GM19099 (cell line): ENCODE results near the gene TMPRSS2.

Experiments
- POLR2A ChIP-seq: IDR thresholded peaks from 3 replicates; pipeline ENCODE4 v1.6.1; 2011; ENCODE audit warnings: low read depth; ENCODE audit not compliant: insufficient read length; ENCODE audit errors: extremely low read depth

TMPRSS2 gene

DNA sequence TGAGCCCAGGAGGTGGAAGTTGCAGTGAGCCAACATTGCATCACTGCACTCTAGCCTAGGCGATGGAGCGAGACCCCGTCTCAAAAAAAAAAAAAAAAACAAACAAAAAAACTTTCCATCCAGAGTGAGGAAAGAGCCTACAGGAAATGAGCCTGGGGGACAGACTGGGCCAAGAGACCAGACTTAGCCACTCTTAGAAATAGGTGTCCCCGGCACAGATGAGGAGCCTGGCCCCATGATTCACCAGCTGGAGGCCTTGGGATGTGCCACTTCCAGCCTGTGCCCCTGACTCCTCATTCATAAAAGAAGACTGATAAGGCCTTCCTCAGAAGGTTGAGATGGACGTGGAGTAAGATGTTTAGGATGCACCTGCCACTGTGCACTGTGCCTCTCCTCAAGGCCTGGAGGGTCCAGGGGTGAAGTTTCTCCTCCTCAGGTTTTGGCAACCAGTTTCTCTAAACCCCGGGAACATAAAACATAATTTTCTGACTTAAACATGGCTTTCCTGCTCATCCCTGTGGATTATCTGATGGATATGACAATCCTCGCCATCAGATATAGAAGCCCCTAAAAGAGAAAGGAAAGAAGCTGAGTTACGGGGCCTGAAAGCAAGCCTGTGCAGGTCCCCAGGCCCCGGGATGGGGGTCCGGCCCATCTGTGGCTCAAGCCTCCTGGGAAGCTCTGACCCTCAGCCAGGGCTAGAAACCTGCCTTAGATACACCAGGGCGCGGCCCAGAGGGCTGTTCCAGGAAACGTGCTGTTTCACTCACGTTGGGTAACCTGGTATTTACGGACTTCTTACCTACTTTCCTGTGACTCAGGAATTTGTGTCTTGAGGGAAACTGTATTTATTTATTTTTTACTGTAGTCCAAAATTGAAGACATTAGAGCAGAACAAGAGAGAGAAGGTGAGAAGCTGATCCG is 55.9 kb downstream of the TMPRSS2 start:
- TF ChIP-seq POLR2A, result peak; percentile 31

DNA sequence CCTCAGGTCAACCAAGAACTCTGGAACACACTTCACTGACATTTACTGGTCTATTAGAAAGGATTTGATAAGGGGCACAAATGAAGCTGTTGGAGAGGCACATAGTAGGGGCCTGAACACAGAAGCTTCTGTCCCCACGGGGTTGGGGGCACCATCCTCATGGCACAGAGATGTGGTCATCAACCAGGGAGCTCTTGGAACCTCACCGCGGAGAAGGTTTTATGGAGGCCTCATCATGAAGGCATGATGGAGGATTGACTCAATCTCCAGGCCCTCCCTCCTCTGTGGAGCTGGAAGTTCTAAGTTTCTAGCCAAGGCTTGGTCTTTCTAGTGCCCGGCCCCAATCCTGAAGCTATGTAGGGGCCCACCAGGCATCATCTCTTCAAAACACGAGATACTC is 58.3 kb downstream of the TMPRSS2 start:
- TF ChIP-seq POLR2A, result peak; percentile 11

- TF ChIP-seq POLR2A, result no peak
These were observed 60.6 kb downstream of the TMPRSS2 start for GRCh38 chr21:41447356-41447755.

GRCh38 chr21:41446586-41446985 is 61.4 kb downstream of the TMPRSS2 start:
- no peak for TF ChIP-seq POLR2A

- TF ChIP-seq POLR2A, result no peak
These were observed 62.5 kb downstream of the TMPRSS2 start for GRCh38 chr21:41445465-41445862.

DNA sequence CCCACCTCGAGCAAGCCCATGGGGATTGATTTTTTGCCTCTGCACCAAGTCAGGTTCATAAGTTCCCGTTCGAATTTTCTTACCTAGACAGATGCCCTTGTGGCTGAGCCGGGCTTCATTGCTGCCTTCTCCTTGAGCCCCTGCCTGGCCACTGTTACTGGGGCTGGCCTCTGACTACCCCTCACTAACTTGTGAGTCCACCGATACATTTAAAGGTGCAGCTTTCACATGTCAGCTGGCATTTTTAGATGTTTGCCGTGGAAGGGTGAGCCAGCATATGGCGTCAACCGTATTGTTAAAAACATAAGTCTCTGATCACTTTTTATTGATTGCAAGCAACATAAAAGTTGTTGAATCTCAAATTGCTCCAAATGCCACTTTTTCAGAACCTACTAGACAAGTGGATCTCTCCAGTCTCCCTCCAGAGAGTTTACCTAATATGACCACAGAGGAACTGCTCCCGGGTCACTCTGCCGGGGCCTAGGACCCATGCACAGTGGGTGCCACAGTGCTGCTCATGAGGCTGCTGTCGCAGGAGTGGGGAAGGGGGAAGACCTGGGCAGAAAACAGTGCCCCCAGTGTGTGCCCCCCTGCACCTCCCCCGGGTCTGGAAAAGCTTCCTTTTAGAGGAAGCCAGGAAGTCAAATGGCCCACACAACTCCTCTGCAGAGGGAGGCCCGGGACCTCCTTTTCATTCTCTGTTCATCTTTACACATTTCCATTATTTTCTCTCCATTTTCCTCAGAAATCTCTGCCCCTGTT is 63.1 kb downstream of the TMPRSS2 start:
- TF ChIP-seq POLR2A, result no peak

- no peak for TF ChIP-seq POLR2A
These were observed 64.4 kb downstream of the TMPRSS2 start for GRCh38 chr21:41443562-41443961.

DNA sequence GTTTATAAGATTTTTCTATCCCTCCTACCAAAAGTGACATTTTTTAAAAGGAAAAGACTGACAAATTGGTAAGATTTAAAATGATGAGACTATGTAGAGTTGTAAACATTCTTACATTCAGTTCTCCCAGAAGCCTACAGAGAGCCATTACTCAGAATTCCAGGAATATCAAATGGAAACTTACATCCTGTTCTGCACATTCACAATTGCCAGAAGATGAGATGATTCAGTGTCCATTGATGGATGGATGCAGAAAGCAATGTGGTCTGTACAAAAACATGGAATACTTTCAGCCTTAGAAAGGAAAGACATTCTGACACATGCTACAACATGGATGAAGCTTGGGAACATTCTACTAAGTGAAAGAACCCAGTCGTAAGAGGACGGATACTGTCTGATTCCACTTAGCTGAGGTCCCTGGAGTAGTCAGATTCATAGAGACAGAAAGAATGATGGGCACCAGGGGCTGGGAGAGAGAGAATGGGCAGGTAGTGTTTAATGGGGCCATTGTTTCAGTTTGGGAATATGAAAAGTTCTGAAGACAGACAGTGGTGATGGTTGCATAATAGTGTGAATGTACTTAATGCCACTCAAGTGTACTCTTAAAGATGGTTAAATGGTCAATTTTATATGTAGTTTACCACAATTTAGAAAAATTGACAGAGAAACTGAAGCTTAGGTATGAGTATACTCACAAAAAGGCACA is 65.3 kb downstream of the TMPRSS2 start:
- no peak for TF ChIP-seq POLR2A

DNA sequence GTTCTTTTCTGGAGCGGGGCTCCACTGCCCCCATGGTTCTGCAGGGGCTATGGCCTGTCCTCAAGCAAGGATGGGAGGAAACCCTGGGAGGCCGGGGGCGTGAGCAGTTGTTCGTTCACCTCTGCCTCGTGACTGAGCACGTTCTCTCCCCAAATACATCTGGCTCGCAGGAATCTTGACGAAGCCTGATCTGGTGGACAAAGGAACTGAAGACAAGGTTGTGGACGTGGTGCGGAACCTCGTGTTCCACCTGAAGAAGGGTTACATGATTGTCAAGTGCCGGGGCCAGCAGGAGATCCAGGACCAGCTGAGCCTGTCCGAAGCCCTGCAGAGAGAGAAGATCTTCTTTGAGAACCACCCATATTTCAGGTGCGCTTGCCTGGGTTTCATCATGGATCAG is 66.4 kb downstream of the TMPRSS2 start:
- TF ChIP-seq POLR2A, result peak; percentile 14

- no peak for TF ChIP-seq POLR2A
These were observed 68.7 kb downstream of the TMPRSS2 start for GRCh38 chr21:41439248-41439647.

GRCh38 chr21:41438425-41439113 is 69.4 kb downstream of the TMPRSS2 start:
- TF ChIP-seq POLR2A, result peak; percentile 5

GRCh38 chr21:41437729-41438128 is 70.2 kb downstream of the TMPRSS2 start:
- no peak for TF ChIP-seq POLR2A

- no peak for TF ChIP-seq POLR2A
These were observed 72.3 kb downstream of the TMPRSS2 start for GRCh38 chr21:41435706-41436105.

DNA sequence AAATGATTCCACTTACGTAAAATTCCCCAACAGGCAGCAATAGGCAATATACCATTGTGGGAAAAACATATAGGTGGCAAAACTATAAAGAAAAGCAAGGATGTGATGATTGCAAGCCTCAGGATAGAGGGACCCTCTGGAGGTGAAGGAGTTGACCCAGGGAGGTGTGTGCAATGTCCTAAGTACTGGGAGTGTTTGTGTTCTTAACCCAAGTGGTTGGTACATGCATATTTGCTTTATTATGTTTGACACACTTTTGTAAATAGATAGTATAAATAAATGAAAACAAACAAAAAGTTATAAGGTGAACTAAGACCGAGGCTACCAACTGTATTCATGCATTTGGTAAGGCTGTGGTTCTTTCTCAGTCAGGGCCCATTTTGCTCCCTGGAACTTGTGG is 74.4 kb downstream of the TMPRSS2 start:
- no peak for TF ChIP-seq POLR2A

DNA sequence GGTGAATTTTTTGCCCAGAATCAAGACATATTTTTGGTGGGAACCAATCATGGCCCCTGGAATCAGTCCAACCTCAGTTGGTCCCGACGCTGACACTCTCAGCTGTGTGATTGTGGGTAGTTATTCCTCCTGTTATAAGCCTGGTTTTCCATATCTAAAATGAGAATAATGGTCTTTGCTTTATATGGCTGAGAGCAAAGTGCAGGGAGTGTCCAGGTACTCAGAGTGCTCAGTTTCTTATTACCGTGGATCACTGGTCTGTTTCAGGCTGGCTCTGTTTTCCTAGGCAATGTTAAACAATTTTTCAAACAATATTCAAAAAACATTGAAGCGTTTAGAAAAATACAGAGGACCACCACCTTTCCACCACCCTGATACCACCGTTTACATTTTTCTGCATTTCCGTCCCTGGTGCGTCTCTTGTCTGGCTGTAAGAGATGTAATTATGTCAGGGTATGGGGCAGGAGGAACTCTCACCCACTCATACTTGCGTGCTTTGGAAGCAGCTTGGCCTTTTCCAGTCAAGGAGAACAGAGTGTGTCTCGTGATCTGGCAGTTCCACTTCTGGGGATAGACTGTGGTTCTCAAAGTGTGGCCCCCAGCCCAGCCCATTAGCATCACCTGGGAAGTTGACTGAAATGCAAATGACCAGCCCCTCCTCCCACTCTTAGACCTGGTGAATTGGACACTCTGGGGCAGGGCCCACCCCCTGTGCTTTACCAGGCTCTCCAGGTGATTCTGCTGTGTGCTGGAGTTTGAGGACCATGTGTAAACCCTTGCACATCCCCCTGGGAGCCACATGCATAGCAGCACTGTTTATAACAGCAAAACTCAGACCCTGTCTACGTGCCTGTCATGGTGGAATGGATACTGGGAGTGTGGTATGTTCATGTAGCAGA is 75.1 kb downstream of the TMPRSS2 start:
- no peak for TF ChIP-seq POLR2A
